Measurements from ENCODE around the gene RPS5. TPM values are rescaled to one million over a fixed set of nuclear protein-coding genes. Genes with fewer than 3 reads are reported as not detected.

The RPS5 gene
- total and polyA plus RNA-seq, 9 of the 15 experiments (the other 6 are each of a cell fraction or from before 2014, with no cell fraction given), result 1,228 to 3,570 (median 2,484) TPM

DNA sequence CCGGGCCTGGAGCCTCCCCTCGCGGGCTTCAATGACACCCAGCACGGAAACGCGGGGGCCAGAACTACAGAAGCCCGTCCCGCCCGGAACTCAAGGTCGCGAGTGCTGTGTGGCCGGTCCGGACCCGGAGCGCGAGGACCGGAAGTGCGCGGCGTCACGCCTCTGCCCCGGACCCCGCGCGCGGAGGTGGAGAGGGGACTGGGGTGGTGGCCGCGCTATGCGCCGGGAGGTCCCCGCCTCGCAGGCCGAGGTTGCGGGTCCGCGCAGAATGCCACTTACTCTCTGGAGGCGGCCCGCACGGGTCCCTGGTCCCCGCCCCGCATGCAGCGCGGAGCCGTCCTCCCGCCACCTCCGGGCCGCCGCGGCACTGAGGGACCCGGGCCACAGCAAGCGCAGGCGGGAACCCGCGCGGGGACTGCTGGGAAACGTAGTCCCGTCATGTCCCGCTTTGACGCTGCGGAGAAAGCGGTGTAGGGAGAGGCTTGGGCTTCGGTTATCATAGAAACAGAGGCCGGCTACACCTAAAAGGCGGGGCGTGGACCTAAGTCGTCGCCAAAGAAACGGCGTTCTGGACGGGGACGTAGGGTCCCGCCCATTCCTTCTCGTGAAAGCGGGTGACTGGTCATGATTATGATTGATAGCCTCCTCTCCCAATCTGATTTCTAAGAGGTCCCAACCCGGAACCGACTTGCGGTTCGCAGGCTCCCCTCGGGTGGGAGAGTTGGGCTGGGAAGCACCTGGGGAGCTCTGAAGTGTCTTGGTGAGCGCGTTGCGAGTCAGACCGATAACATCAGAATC lies 6.2 kb upstream of the RPS5 start, which contains the start of gene ZNF837 (continued):
- no peak for TF ChIP-seq ZBTB49 (CRISPR knock-in tag; IDR thresholded peaks at IDR 0.05; ENCODE audit: borderline replicate concordance)
- TF ChIP-seq TOE1 (IDR thresholded peaks at IDR 0.05; ENCODE audit: borderline replicate concordance), result peak; percentile 85; the same call in 1 of the 2 replicates
- TF ChIP-seq TOE1 (CRISPR knock-in tag; IDR thresholded peaks at IDR 0.05; ENCODE audit: borderline replicate concordance, low read depth), result 0 out of 2 replicates have a peak, but pooled peaks have one; percentile 74
- TF ChIP-seq, protein P1, sequence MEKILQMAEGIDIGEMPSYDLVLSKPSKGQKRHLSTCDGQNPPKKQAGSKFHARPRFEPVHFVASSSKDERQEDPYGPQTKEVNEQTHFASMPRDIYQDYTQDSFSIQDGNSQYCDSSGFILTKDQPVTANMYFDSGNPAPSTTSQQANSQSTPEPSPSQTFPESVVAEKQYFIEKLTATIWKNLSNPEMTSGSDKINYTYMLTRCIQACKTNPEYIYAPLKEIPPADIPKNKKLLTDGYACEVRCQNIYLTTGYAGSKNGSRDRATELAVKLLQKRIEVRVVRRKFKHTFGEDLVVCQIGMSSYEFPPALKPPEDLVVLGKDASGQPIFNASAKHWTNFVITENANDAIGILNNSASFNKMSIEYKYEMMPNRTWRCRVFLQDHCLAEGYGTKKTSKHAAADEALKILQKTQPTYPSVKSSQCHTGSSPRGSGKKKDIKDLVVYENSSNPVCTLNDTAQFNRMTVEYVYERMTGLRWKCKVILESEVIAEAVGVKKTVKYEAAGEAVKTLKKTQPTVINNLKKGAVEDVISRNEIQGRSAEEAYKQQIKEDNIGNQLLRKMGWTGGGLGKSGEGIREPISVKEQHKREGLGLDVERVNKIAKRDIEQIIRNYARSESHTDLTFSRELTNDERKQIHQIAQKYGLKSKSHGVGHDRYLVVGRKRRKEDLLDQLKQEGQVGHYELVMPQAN (IDR thresholded peaks at IDR 0.05; ENCODE audit: borderline replicate concordance), result peak; percentile 57; the same call in 1 of the 2 replicates
- TF ChIP-seq RBM34 (IDR thresholded peaks at IDR 0.05; ENCODE audit: borderline replicate concordance, insufficient read depth, low read length), result 0 out of 2 replicates have a peak, but pooled peaks have one; percentile 91
- TF ChIP-seq HDAC1 (IDR thresholded peaks at IDR 0.05), result peak in 1 of 2 experiments; percentile 92; a peak in 2 of 4 replicates
- TF ChIP-seq TAF15 (IDR thresholded peaks at IDR 0.05; ENCODE audit: low read depth, low read length), result 0 out of 2 replicates have a peak, but pooled peaks have one; percentile 16
- TF ChIP-seq BCL6 (CRISPR knock-in tag; IDR thresholded peaks at IDR 0.05), result no peak
- TF ChIP-seq COPS2 (conservative IDR thresholded peaks at IDR 0.05), result no peak
- TF ChIP-seq ZEB2 (IDR thresholded peaks at IDR 0.05), result peak; percentile 97
- TF ChIP-seq ZNF239 (CRISPR knock-in tag; IDR thresholded peaks at IDR 0.05), result no peak; the same call in 1 of the 2 replicates
- peak; percentile 79 for TF ChIP-seq POLR2H (tag; IDR thresholded peaks at IDR 0.05; ENCODE audit: low read depth)
- TF ChIP-seq, protein P2, sequence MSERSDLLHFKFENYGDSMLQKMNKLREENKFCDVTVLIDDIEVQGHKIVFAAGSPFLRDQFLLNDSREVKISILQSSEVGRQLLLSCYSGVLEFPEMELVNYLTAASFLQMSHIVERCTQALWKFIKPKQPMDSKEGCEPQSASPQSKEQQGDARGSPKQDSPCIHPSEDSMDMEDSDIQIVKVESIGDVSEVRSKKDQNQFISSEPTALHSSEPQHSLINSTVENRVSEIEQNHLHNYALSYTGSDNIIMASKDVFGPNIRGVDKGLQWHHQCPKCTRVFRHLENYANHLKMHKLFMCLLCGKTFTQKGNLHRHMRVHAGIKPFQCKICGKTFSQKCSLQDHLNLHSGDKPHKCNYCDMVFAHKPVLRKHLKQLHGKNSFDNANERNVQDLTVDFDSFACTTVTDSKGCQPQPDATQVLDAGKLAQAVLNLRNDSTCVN (CRISPR knock-in tag; IDR thresholded peaks at IDR 0.05), result no peak
- no peak for TF ChIP-seq NUFIP1 (IDR thresholded peaks at IDR 0.05; ENCODE audit: partially characterized antibody)
- TF ChIP-seq CCNT2 (IDR thresholded peaks at IDR 0.05; ENCODE audit: borderline replicate concordance, extremely low read depth, insufficient read length, low read depth, low read length), result peak; percentile 80
- no peak; the same call in 1 of the 2 replicates for TF ChIP-seq STAT5A (IDR thresholded peaks at IDR 0.05; ENCODE audit: borderline replicate concordance, low read length)
- TF ChIP-seq TAF1 (IDR thresholded peaks at IDR 0.05; ENCODE audit: control insufficient read depth, extremely low read depth, insufficient read depth, low read length, severe bottlenecking), result peak; percentile 93
- TF ChIP-seq HDAC3 (IDR thresholded peaks at IDR 0.05; ENCODE audit: borderline replicate concordance, partially characterized antibody), result peak; percentile 62
